Peyer's patch (tissue), 4 donors: ENCODE measurements around the gene EMC8. TPM values are rescaled to one million over a fixed set of nuclear protein-coding genes. Genes with fewer than 3 reads are reported as not detected.
"Not testable (repeated sequence)": the region's sequence is repeated elsewhere in the genome, so short reads cannot be mapped to it uniquely, and the experiment has no call there.

Source experiments
- DNase-seq, 3 donors: peaks; one replicate each; pipeline ENCODE4 v3.0.0-alpha.2; 2017 to 2019
- H3K27ac ChIP-seq, 4 donors: fragments of 200-600 bp; sonication (generic); one replicate each; pipeline ENCODE4 v1.5.1; 2016 to 2019
- H3K27me3 ChIP-seq, 2 donors: fragments of 200-600 bp; sonication (generic); one replicate each; pipeline ENCODE4 v1.5.1; 2019
- H3K36me3 ChIP-seq, 3 donors: fragments of 200-600 bp; sonication (generic); one replicate each; pipeline ENCODE4 v1.5.1; 2016 to 2019
- H3K4me1 ChIP-seq, 4 donors: fragments of 200-600 bp; sonication (generic); one replicate each; pipeline ENCODE4 v1.5.1; 2016 to 2019
- H3K4me3 ChIP-seq, 4 donors: fragments of 200-600 bp; sonication (generic); 1 replicate in 3 of 4; 2 replicates in 1 of 4; pipeline ENCODE4 v1.5.1; 2016 to 2019; ENCODE audit warnings: mild to moderate bottlenecking in 1 of 4
- H3K9me3 ChIP-seq, 4 donors: fragments of 200-600 bp; sonication (generic); one replicate each; pipeline ENCODE4 v1.5.1; 2016 to 2019; ENCODE audit warnings: mild to moderate bottlenecking in 1 of 4
- POLR2A ChIP-seq, 2 donors: fragments of 450-650 bp; IDR thresholded peaks; one replicate each; pipeline ENCODE4 v1.5.1; 2017; ENCODE audit warnings: antibody characterized with exemption in 2 of 2, mild to moderate bottlenecking in 2 of 2, moderate library complexity in 2 of 2
- total RNA-seq, 4 donors: library from RNA; depleted of rRNA; stranded (reverse); fragments of >200 nt; gene quantifications; one replicate each; pipeline ENCODE4 v1.1.0, GENCODE V29; 2016
- TF ChIP-seq, protein P1 (sequence below), 6 experiments: fragments of 450-650 bp in 4 of 6; fragments of 200-600 bp in 2 of 6; sonication (generic) in 1 of 6; IDR thresholded peaks; one replicate each; pipeline ENCODE4 v1.5.1; 2017 to 2019; ENCODE audit warnings: antibody characterized with exemption in 6 of 6, mild to moderate bottlenecking in 3 of 6, moderate library complexity in 1 of 6

Gene EMC8
- total RNA-seq, 4 donors from 2014 or later: 37.2 to 38.9 (median 38.5) TPM

DNA sequence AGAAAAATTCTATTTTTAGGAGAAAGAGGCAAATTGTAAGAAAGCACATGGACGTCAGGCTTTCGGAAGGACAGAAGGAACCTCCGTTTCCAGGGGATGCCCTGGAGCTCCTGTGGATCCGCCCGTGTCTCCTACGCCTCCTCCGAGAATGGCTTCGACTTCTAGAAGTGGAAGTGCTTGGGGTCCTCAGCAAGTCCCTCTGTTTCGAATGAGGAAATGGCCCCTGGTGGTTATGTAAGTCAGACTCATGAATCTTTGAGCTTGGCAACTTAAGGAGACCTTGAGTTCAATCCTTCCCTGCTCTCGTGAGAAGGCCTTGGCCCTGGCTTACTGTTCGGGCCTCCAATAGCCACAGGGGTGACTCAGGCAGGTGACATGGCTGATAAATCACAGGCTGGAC, 39.0 kb upstream of the EMC8 start:
- Histone ChIP-seq H3K4me1 (no peaks in the 10 kb centered on the region), H3K4me3 (no peak overlapping the region), H3K9me3 (no peaks in the 10 kb centered on the region), H3K27ac (no peak overlapping the region), H3K36me3 (no peaks in the 10 kb centered on the region), H3K27me3 (no peaks in the 10 kb centered on the region)
- TF ChIP-seq, protein P1, sequence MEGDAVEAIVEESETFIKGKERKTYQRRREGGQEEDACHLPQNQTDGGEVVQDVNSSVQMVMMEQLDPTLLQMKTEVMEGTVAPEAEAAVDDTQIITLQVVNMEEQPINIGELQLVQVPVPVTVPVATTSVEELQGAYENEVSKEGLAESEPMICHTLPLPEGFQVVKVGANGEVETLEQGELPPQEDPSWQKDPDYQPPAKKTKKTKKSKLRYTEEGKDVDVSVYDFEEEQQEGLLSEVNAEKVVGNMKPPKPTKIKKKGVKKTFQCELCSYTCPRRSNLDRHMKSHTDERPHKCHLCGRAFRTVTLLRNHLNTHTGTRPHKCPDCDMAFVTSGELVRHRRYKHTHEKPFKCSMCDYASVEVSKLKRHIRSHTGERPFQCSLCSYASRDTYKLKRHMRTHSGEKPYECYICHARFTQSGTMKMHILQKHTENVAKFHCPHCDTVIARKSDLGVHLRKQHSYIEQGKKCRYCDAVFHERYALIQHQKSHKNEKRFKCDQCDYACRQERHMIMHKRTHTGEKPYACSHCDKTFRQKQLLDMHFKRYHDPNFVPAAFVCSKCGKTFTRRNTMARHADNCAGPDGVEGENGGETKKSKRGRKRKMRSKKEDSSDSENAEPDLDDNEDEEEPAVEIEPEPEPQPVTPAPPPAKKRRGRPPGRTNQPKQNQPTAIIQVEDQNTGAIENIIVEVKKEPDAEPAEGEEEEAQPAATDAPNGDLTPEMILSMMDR (IDR thresholded peaks at IDR 0.05): no peak
- no peak for TF ChIP-seq POLR2A (IDR thresholded peaks at IDR 0.05)
- no peak for DNase-seq

DNA sequence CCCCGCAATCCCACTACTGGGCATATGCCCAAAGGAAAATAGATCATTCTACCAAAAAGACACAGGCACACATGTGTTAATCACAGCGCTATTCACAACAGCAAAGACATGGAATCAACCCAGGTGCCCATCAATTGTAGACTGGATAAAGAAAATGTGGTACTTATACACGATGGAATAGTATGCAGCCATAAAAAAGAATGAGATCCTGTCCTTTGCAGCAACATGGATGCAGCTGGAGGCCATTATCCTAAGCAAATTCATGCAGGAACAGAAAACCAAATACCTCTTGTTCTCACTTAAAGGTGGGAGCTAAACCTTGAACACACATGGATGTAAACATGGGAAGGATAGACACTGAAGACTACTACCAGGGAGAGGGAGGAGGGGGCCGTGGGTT, 38.3 kb upstream of the EMC8 start:
- H3K36me3 ChIP-seq, H3K27ac ChIP-seq, H3K4me3 ChIP-seq, H3K27me3 ChIP-seq, DNase-seq, H3K4me1 ChIP-seq, H3K9me3 ChIP-seq: not testable (repeated sequence)

DNA sequence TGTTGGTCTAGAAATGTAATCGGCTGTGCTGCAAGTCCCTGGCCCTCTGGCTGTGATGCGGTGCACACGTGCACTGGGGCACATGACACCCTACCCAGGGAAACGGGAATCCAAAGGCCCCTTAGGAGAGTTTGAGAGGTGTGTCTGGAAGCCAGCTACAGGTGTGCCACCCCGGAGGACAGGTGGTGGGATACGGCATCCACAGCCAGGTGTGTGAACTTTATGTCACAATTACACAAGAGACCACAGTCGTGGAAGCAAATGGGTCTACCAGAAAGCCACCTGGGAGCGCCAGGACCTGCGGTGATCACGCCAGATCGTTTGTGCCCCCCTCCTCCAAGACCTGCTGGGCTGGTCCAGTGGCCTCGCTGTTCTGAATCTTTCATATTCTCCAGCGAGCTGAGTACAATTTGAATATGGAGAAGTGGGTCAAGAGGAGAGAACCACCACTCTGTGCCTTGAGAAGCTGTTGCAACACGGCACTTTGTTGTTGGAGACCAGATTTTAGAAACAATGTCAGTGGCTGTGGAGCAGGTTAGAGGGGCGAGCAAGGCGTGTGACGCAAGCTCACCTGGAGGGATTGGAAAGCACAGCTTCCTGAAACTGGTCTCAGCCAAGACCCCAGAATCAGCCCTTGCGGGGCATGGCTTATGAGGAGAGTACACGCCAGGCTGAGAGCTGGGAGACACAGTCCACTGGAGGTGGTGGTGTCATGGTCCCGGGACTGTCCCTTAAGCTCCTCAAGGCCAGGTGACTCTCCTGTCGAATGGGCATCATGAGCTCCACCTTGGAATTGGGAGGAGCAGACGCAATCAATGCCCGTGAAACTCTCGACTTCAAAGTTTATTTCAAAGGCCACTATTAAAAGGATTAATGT, 37.6 kb upstream of the EMC8 start:
- no peaks in the 10 kb centered on the region for H3K27me3 ChIP-seq

DNA sequence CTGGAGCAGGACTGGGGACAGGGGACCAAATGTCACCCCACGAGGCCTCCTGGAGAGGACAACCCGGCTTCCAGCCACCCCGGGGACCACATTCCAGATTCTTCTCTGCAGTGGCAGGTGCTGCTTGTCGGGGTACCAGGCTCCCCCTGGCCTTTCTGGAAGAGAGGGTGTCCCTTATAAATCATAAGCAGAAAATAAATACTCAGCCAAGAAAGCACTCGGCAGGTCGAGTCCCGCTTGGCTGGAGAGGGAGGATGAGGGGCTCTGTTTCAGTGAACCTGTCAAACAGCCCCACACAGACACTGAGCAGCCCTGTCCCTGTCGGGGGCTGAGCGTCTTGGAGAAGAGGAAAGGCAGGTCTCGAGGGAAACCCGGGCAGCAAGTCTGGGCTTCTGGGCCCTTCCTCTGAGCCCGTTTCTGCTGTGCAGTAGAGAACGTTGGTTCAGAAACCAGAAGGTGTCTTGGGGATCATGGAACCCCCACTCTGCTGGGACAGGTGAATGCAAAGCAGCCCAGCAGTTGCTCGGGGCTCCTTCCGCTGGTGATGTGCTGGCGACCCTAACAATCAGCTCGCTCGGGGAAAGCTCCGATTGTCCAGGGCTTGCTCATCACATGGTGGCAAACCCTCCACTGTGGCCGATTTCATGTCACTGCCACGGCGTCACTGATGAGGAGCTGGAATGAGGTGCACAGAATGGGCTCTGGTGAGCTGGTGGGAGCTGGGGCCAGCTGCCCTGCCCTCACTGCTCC, 36.8 kb upstream of the EMC8 start:
- no peaks in the 10 kb centered on the region for H3K9me3 ChIP-seq
- H3K4me1 ChIP-seq: no peaks in the 10 kb centered on the region
- H3K4me3 ChIP-seq: no peak overlapping the region
- no peak for TF ChIP-seq POLR2A (IDR thresholded peaks at IDR 0.05)
- TF ChIP-seq, protein P1 (IDR thresholded peaks at IDR 0.05): no peak
- H3K27ac ChIP-seq: no peak overlapping the region
- H3K27me3 ChIP-seq: no peaks in the 10 kb centered on the region
- DNase-seq: peak in 1 of 3 donors; percentile 31
- no peaks in the 10 kb centered on the region for H3K36me3 ChIP-seq

More for the DNA sequence above, 37.6 kb upstream of the EMC8 start:
- no peaks in the 10 kb centered on the region for H3K9me3 ChIP-seq
- no peak for TF ChIP-seq POLR2A (IDR thresholded peaks at IDR 0.05)
- TF ChIP-seq, protein P1 (IDR thresholded peaks at IDR 0.05): no peak
- H3K4me3 ChIP-seq: no peak overlapping the region
- peak in 1 of 3 donors; percentile 36 for DNase-seq
- no peak overlapping the region for H3K27ac ChIP-seq
- H3K36me3 ChIP-seq: no peaks in the 10 kb centered on the region
- no peaks in the 10 kb centered on the region for H3K4me1 ChIP-seq

DNA sequence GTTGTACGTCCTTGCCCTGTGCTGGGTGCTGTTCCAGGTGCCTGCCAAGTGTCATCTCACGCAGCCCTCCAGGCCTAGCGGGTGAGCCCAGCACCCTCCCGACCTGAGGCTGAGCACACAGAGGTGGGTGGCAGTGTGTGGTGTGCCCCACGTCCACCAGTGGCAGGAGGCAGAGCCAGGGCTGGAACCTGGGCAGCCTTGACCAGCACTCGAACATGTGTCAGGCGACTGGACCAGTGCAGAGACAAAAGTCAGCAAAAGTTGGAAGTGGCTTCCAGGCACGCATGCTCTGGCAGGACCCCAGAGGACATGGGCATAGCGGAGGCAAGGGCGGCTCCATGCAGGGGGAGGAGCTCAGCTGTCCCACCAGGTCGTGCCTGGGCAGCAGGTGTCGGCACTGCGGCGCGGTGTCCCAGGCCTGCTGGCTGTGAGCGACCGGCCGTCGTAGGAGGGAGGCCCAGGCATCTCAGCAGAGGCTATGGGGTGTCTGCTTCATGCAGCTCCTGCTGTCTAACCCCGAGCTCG, 35.9 kb upstream of the EMC8 start:
- Histone ChIP-seq H3K4me3 (no peak overlapping the region), H3K27me3 (no peaks in the 10 kb centered on the region), H3K4me1 (no peaks in the 10 kb centered on the region), H3K36me3 (no peaks in the 10 kb centered on the region), H3K9me3 (no peaks in the 10 kb centered on the region), H3K27ac (no peak overlapping the region)
- TF ChIP-seq POLR2A (IDR thresholded peaks at IDR 0.05): no peak
- TF ChIP-seq, protein P1 (IDR thresholded peaks at IDR 0.05): no peak
- DNase-seq: peak in 1 of 3 donors; percentile 39

DNA sequence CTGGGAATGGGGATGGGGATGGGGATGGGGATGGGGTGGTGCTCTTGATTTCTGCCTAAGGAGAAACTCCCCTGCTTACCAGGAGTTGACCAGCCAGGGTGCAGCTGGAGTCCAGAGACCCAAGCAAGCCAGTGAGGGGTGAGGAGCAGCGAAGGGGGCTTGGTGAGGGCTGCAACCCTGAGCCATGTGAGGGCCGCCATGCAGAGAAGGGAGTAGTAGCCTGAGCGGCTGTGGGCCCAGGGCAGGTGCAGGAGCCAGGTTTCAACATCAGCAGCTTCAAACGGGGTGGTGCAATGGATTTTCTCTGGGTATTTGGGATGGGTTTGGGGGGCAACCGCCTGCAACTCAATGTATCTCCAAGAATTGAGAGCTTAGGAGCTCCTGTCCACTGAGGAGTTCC, 35.4 kb upstream of the EMC8 start:
- Histone ChIP-seq H3K9me3 (no peaks in the 10 kb centered on the region), H3K4me3 (no peak overlapping the region), H3K36me3 (no peaks in the 10 kb centered on the region), H3K4me1 (peaks cover 0 to 3% (median 0%) of the 10 kb centered on the region in 4 donors), H3K27me3 (no peaks in the 10 kb centered on the region), H3K27ac (no peak overlapping the region)
- TF ChIP-seq, protein P1 (IDR thresholded peaks at IDR 0.05): no peak
- TF ChIP-seq POLR2A (IDR thresholded peaks at IDR 0.05): no peak
- DNase-seq: no peak
